Effector memory CD8-positive, alpha-beta T cell (primary cell): Measurements from ENCODE around the gene INPP5F.

Source experiments
- ATAC-seq: fragments of 150-1000 bp; cut with Tn5 transposase; replicated peaks from 2 replicates; pipeline ENCODE4 v1.10.0; 2021; ENCODE audit warnings: mild to moderate bottlenecking, moderate library complexity
- DNase-seq, 3 experiments: peaks; one replicate each; pipeline ENCODE4 v3.0.0; 2021
- H3K27ac Mint-ChIP-seq, 2 donors: one replicate each; pipeline ENCODE4 v1.8.0; 2022; ENCODE audit warnings: mild to moderate bottlenecking in 2 of 2, mixed read lengths in 2 of 2, moderate library complexity in 2 of 2
- H3K27me3 Mint-ChIP-seq, 2 donors: one replicate each; pipeline ENCODE4 v1.8.0; 2022; ENCODE audit warnings: mixed read lengths in 2 of 2
- H3K36me3 Mint-ChIP-seq: one replicate; pipeline ENCODE4 v1.8.0; 2022; ENCODE audit warnings: mild to moderate bottlenecking, moderate library complexity, mixed read lengths; ENCODE audit not compliant: insufficient read depth
- H3K4me1 Mint-ChIP-seq, 2 donors: one replicate each; pipeline ENCODE4 v1.8.0; 2022; ENCODE audit warnings: low read depth in 2 of 2, mixed read lengths in 2 of 2
- H3K4me3 Mint-ChIP-seq, 2 donors: one replicate each; pipeline ENCODE4 v1.8.0; 2022; ENCODE audit warnings: mild to moderate bottlenecking in 2 of 2, mixed read lengths in 2 of 2, moderate library complexity in 2 of 2
- H3K9me3 Mint-ChIP-seq, 2 donors: one replicate each; pipeline ENCODE4 v1.8.0; 2022; ENCODE audit warnings: mixed read lengths in 2 of 2

INPP5F gene

DNA sequence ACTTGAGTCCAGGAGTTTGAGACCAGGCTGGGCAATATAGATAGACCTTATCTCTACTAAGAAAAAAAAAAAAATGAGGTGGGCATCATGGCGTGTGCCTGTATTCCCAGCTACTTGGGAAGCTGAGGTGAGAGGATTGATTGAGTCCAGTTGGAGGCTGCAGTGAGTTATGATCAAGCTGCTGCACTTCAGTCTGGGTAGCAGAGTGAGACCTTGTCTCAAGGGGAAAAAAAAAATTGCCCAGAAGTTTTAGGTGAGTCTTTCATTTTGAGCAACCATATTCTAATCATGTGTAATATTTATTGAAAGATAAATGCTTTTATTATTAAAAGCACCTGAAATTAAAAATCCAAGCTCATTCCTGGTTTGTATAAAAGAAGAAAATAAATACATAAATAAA lies 13.1 kb downstream of the INPP5F start:
- ATAC-seq (no peak), DNase-seq (no peak)
- Mint-ChIP-seq H3K4me1 (peaks cover 0 to 6% of the 10 kb centered on the region in 2 donors), H3K27me3 (no peaks in the 10 kb centered on the region), H3K27ac (peak overlapping the region in 1 of 2 donors; percentile 3), H3K9me3 (no peaks in the 10 kb centered on the region), H3K4me3 (no peak overlapping the region), H3K36me3 (no peaks in the 10 kb centered on the region)

DNA sequence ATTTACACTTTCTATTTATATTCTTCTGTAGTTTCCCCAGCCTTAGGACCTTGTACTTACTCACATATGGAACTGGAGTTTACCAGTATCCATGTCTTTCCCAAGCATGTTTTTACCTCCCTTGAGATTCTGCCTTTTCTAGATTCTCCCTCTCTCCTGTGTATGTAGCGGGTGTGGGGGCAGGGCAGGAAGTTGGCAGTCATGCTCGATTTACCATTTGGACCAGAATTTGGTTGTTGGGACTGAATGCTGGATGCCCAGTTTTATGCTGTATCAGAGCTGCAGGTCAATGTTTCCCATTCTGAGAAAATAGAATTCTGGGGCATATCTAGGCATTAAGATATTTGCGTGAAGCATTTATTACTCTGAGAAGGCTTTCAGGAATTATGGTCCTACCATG lies 14.2 kb downstream of the INPP5F start:
- Mint-ChIP-seq H3K9me3 (no peaks in the 10 kb centered on the region), H3K4me1 (peaks cover 0 to 6% of the 10 kb centered on the region in 2 donors), H3K27me3 (no peaks in the 10 kb centered on the region), H3K4me3 (no peak overlapping the region), H3K27ac (no peak overlapping the region), H3K36me3 (no peaks in the 10 kb centered on the region)
- no peak for ATAC-seq
- no peak for DNase-seq

DNA sequence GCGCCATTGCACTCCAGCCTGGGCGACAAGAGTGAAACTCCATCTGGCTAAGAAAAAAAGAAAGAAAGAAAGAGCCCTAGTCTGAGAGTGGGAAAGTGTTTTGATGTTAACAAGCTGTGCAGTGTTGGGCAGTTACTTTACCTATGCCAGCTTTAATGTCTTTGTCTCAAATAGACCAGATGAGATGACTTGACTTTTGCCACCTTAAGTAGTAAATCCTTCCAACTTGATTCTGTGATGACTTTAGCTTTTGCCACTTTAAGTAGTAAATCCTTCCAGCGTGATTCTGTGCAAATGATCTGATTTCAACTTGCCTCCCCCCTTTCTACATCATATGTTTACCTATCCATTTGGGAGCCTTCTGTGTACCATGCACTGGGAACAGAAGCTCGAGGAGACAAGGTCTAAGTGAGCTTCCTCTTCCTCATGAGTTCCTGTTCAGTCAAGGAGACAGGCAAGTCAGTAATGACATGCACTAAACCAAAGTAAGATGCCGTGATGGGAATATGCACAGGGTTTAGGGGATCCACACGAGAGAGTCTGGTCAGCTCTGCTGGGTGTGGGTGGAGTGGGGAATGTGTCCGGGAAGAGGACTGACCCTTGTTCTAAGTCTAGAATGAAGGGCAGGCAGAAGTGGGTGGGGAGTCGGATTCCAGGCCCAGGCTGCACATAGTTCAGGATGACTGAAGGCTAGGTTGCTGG lies 17.2 kb downstream of the INPP5F start:
- no peak overlapping the region for H3K27ac Mint-ChIP-seq
- DNase-seq = no peak
- H3K4me1 Mint-ChIP-seq = no peaks in the 10 kb centered on the region
- H3K4me3 Mint-ChIP-seq = no peak overlapping the region
- H3K36me3 Mint-ChIP-seq = no peaks in the 10 kb centered on the region
- H3K27me3 Mint-ChIP-seq = no peaks in the 10 kb centered on the region
- H3K9me3 Mint-ChIP-seq = no peaks in the 10 kb centered on the region
- no peak for ATAC-seq

DNA sequence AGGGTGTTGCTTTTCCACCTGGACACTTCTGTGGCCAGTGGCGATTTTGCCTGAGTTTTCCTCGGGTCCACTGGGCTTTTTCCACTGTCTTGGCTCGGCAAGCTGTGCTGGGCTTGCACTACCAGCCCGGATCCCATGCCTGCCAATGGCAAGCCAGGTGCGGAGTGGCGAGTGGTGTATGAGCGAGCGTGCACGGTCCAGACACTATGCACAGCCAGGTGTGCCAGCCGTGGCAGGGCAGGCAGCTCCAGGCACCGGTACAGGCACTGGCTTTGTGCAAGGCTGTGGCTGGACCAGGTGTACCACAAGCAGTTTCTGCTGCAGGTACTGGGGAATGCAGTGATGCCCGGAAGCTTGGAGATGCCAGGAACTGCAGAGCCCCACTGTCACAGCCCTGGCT lies 22.1 kb downstream of the INPP5F start:
- peaks cover 2 to 9% of the 10 kb centered on the region in 2 donors for H3K4me1 Mint-ChIP-seq
- no peak for DNase-seq
- no peaks in the 10 kb centered on the region for H3K36me3 Mint-ChIP-seq

DNA sequence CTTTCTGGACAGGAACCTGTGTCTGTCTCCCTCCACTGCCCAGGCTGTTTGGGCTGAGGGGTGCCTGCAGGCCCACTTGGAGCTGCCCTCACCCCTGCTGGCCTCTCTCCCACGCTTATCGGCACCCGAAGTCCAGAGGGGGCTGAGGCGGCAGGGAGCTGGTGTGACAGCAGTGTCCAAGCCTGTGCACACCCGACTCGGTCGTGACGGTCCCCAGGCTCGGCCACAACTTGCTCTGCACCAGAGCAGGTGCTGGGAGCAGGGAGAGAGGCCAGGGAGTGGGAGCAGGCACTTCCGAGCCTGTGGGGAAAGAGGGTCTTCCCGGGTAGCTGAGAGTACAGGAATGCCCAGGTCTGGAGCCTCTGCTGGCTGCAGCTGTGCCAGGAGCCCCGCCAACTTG lies 23.0 kb downstream of the INPP5F start:
- Mint-ChIP-seq H3K27ac (no peak overlapping the region), H3K9me3 (no peaks in the 10 kb centered on the region), H3K27me3 (no peaks in the 10 kb centered on the region), H3K36me3 (no peaks in the 10 kb centered on the region), H3K4me1 (peaks cover 2 to 9% of the 10 kb centered on the region in 2 donors), H3K4me3 (no peak overlapping the region)
- no peak for ATAC-seq
- DNase-seq = no peak

More for the DNA sequence above, 22.1 kb downstream of the INPP5F start:
- H3K27me3 Mint-ChIP-seq = no peaks in the 10 kb centered on the region
- no peak overlapping the region for H3K4me3 Mint-ChIP-seq
- no peaks in the 10 kb centered on the region for H3K9me3 Mint-ChIP-seq
- ATAC-seq = no peak
- no peak overlapping the region for H3K27ac Mint-ChIP-seq

DNA sequence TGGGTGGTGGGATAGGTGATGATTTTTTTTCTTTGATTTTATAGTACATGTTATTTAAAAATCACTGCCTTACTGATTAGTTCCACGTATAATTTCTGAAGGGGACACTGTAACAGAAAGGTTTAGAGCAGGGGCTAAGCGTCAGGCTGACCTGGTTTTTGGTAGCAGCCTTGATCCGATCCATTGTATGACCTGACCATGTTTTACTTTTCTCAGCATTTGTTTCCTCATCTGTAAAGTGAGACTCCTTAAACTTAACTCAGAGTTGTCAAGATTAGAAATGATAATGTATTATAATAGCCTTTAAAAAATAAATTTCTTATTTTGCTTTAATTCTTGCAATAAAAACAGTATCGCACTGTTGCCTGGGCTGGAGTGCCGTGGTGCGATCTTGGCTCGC lies 23.6 kb downstream of the INPP5F start:
- Mint-ChIP-seq H3K27me3 (no peaks in the 10 kb centered on the region), H3K4me1 (peaks cover 2 to 9% of the 10 kb centered on the region in 2 donors), H3K27ac (no peak overlapping the region), H3K9me3 (no peaks in the 10 kb centered on the region), H3K4me3 (no peak overlapping the region), H3K36me3 (no peaks in the 10 kb centered on the region)
- DNase-seq (no peak), ATAC-seq (no peak)

DNA sequence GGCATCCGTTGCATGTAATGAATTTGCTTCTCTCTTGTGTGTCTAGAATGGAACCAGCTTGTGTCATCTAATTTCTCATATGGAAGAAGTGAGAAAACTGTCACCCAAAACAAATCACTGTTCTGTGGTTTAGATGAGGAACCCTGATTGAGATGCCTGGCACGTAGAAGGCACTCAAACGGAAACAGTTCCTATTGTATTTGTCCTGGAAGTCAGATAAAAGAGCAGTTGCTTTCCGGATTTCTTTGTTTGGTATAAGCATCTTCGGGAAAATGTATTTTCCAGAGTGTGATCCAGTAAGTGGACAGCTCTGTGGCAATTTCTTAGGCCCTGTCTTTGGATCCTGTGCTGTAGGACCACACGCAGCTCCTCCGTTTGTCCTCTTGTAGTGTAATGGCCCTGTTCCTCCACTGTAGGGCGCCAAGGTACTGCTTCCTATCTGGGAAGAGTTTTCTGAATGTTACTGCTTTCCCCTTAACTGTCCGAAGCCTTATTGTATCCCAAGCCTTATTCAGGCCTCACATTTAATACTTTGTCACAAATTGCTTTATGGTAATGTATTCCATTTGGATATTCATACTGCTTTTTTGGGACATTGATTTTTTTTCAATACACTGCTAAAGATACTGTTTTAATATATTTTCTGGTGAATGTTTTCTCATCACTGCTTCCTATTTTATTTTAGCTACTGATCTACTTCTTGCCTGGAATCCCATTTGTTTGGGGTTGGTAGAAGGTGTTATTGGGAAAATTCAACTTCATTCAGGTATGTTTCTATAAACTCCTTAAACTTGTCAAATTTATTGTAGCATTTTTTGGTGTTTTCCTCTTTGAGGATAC lies 24.8 kb downstream of the INPP5F start:
- Mint-ChIP-seq H3K9me3 (no peaks in the 10 kb centered on the region), H3K4me3 (no peak overlapping the region), H3K4me1 (peaks cover 2 to 9% of the 10 kb centered on the region in 2 donors), H3K27ac (peak overlapping the region in 1 of 2 donors; percentile 11), H3K27me3 (no peaks in the 10 kb centered on the region), H3K36me3 (no peaks in the 10 kb centered on the region)
- ATAC-seq (peak; percentile 91), DNase-seq (peak; percentile 44 to 48 (median 46))

DNA sequence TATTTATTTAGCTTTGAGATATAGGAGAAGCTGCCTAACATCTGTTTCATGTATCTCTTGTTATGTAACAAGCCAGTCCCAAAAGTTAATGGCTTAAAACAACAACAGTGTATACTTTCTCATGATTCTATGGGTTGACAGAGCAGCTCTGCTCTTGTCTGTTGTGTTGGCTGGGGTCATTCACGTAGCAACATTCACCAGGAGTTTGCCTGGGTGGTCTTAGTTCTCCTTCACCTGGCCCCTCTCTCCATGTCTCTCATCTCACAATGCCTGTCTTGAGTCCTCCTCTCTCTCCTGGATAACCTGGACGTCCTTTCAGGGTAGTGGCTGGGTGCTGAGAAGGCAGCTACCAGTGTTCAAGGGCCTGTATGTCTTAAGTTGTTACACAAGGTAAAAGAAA lies 27.5 kb downstream of the INPP5F start:
- Mint-ChIP-seq H3K9me3 (no peaks in the 10 kb centered on the region), H3K27me3 (no peaks in the 10 kb centered on the region), H3K27ac (no peak overlapping the region), H3K4me3 (no peak overlapping the region), H3K4me1 (peaks cover 2 to 9% of the 10 kb centered on the region in 2 donors), H3K36me3 (peaks cover 3% of the 10 kb centered on the region)
- DNase-seq = no peak
- ATAC-seq = no peak

DNA sequence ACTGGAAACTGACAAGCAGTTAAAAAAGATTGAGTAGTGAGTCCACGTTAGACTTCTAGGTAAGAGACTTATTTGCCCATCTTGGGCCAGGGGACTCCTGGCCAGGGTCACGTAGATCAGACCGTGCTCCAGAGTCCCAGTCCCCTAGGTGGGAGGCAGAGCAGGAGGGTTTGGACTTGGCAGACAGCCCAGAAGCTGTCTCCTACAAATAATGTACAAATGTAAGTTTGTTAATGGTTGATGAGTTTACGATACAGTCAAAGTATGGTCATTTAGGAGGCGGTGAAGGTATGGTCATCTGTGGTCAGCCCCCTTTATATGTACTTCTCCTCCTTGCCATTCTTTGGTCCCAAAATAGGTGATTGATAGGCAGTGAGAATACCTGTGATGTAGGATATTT lies 28.2 kb downstream of the INPP5F start:
- Mint-ChIP-seq H3K4me3 (no peak overlapping the region), H3K9me3 (no peaks in the 10 kb centered on the region), H3K27ac (no peak overlapping the region), H3K27me3 (no peaks in the 10 kb centered on the region), H3K36me3 (peaks cover 3% of the 10 kb centered on the region), H3K4me1 (peaks cover 2 to 9% of the 10 kb centered on the region in 2 donors)
- no peak for DNase-seq
- no peak for ATAC-seq

DNA sequence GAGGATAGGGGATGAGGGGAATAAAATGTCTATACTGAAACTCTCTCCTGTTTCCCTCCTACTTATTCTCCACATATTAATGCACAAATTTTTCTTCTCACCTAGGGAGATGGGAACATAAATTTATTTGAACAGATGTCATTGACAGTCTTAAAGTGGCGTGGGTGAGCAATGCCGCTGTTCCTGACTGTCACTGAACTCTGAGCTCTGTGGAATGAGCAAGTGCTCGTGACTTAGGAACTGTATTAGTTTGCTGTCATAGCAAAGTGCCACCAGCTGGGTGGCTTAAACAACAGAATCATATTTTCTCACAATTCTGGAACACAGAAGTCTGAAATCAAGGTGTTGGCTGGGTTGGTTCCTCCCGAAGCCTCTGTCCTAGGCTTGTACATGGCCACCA lies 29.1 kb downstream of the INPP5F start:
- ATAC-seq = no peak
- DNase-seq = no peak
- Mint-ChIP-seq H3K36me3 (peaks cover 3% of the 10 kb centered on the region), H3K4me1 (peaks cover 2 to 9% of the 10 kb centered on the region in 2 donors), H3K27me3 (no peaks in the 10 kb centered on the region), H3K27ac (no peak overlapping the region), H3K4me3 (no peak overlapping the region), H3K9me3 (no peaks in the 10 kb centered on the region)

DNA sequence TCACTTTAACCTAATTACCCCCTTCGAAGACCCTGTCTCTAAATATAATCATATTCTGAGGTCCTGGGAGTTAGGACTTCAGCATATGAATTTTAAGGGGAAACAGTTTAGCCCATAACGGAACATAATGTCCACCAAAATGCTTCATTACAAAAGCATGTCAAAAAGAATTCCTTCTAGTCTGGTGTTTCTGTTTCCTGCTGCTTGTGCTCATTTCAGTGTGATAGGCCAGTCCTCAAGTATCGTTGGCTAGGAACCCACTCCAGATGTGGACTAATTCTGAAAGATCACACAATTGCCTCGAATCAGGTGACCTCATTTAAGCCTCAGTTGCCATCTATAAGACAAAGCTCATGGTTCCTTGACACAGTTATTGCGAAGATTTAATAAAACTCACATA lies 29.6 kb downstream of the INPP5F start:
- Mint-ChIP-seq H3K4me3 (no peak overlapping the region), H3K27ac (no peak overlapping the region), H3K9me3 (no peaks in the 10 kb centered on the region), H3K4me1 (peaks cover 0 to 6% of the 10 kb centered on the region in 2 donors), H3K27me3 (no peaks in the 10 kb centered on the region), H3K36me3 (peaks cover 3% of the 10 kb centered on the region)
- ATAC-seq = no peak
- DNase-seq = no peak

DNA sequence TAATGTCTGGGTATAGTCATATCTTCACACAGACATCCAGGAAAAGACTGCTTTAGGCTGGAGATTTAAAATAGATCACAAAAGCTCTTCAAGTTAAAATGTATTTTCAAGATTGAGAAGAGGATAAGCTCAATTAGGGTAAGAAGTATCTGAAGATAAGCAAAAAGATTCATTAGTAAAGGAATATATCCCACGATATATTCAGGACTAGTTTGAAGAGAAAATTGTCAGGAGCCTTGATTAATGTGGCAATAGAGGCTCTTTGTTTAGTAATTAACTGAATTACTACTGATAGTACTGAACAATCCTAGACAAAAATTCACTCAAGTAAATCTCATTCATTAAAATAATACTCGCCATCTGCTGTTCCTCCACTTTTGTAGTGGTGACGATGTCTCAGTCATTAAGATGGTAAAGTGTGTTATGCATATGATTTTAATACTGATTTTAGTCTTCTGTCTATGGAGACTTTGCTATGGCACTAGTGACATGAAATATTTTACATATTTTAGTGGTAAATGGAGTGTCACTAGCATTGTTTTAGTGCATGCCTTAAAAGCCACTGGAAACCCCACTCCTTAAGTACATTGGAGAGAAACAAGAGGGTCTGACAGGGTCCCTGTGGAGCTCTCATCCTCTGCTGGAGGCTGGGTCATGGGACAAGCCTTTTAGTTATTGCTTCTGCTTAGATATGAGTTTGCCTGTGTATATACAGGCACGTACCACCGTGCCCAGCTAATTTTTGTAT lies 32.8 kb downstream of the INPP5F start:
- Mint-ChIP-seq H3K36me3 (peaks cover 5% of the 10 kb centered on the region), H3K9me3 (no peaks in the 10 kb centered on the region), H3K4me1 (no peaks in the 10 kb centered on the region), H3K4me3 (no peak overlapping the region), H3K27me3 (no peaks in the 10 kb centered on the region), H3K27ac (peak overlapping the region in 1 of 2 donors; percentile 51)
- DNase-seq (no peak), ATAC-seq (no peak)

DNA sequence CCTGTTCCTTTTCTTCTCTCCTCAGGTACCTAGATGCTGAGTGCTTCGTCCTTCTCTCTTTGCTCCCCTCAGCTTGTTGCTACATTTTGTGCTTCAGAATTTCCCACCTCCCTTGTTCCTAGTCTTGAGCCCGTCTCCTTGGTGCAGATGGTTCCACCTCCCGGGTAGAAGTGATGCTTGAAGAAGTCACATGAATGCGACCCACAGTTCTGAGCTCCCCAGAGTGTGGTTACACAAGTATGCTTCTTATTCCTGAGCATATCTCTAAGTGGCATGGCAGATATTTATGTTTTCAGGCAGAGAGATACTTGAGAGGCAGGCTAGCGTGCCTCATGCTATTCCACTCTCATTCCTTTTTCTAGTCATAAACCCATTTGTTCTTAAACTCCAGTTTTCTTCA lies 34.0 kb downstream of the INPP5F start:
- H3K9me3 Mint-ChIP-seq = no peaks in the 10 kb centered on the region
- peaks cover 5% of the 10 kb centered on the region for H3K36me3 Mint-ChIP-seq
- no peaks in the 10 kb centered on the region for H3K27me3 Mint-ChIP-seq
- no peaks in the 10 kb centered on the region for H3K4me1 Mint-ChIP-seq
- no peak overlapping the region for H3K27ac Mint-ChIP-seq
- no peak overlapping the region for H3K4me3 Mint-ChIP-seq
- ATAC-seq (no peak), DNase-seq (no peak)
